GM08714 (cell line): ENCODE results near the gene MACROD1.

Experiments used
- H3K4me3 ChIP-seq: fragments of 200-500 bp; sonication (Bioruptor generic); 2 replicates; pipeline ENCODE4 v1.5.1; 2014; ENCODE audit warnings: mild to moderate bottlenecking, low read length, inconsistent platforms
- ZNF274 ChIP-seq: IDR thresholded peaks from 2 replicates; pipeline ENCODE4 v1.6.1; 2012; ENCODE audit warnings: mild to moderate bottlenecking, low read depth, low read length

Gene MACROD1

GRCh38 chr11:64103277-64103985, 62.5 kb downstream of the MACROD1 start:
- TF ChIP-seq ZNF274, result no peak
- H3K4me3 ChIP-seq, result no peak overlapping the region

- no peak for TF ChIP-seq ZNF274
- no peak overlapping the region for H3K4me3 ChIP-seq
Measured at GRCh38 chr11:64102005-64102738, 63.7 kb downstream of the MACROD1 start.

- no peak for TF ChIP-seq ZNF274
- no peak overlapping the region for H3K4me3 ChIP-seq
Measured at GRCh38 chr11:64101461-64101860, 64.5 kb downstream of the MACROD1 start.

- H3K4me3 ChIP-seq, result no peak overlapping the region
- no peak for TF ChIP-seq ZNF274
Measured at GRCh38 chr11:64100782-64101353, 65.0 kb downstream of the MACROD1 start.

GRCh38 chr11:64100360-64100759, 65.6 kb downstream of the MACROD1 start:
- H3K4me3 ChIP-seq, result no peak overlapping the region
- no peak for TF ChIP-seq ZNF274

- TF ChIP-seq ZNF274, result no peak
- H3K4me3 ChIP-seq, result no peak overlapping the region
Measured at GRCh38 chr11:64099436-64099835, 66.5 kb downstream of the MACROD1 start.

- no peak overlapping the region for H3K4me3 ChIP-seq
- no peak for TF ChIP-seq ZNF274
Measured at GRCh38 chr11:64098318-64098831, 67.5 kb downstream of the MACROD1 start.

GRCh38 chr11:64097468-64098317, 68.2 kb downstream of the MACROD1 start:
- TF ChIP-seq ZNF274, result no peak
- no peak overlapping the region for H3K4me3 ChIP-seq

- no peak for TF ChIP-seq ZNF274
- H3K4me3 ChIP-seq, result no peak overlapping the region
Measured at GRCh38 chr11:64096835-64097234, 69.1 kb downstream of the MACROD1 start.

GRCh38 chr11:64095949-64096348, 70.0 kb downstream of the MACROD1 start:
- TF ChIP-seq ZNF274, result no peak
- no peak overlapping the region for H3K4me3 ChIP-seq

- no peak overlapping the region for H3K4me3 ChIP-seq
- no peak for TF ChIP-seq ZNF274
Measured at GRCh38 chr11:64095273-64095817, 70.6 kb downstream of the MACROD1 start.

- H3K4me3 ChIP-seq, result no peak overlapping the region
- TF ChIP-seq ZNF274, result no peak
Measured at GRCh38 chr11:64094463-64095260, 71.3 kb downstream of the MACROD1 start.
